ENCODE measurements around the gene EMC1. TPM values are rescaled to one million over a fixed set of nuclear protein-coding genes. Genes with fewer than 3 reads are reported as not detected.
A peak's percentile ranks its signal among the peaks of the same experiment; 100 is the strongest.
"Not testable (repeated sequence)": the region's sequence is repeated elsewhere in the genome, so short reads cannot be mapped to it uniquely, and the experiment has no call there.

Gene EMC1
- total RNA-seq, 2 experiments from 2014 or later: 36.6 to 38.9 TPM

GRCh38 chr1:19273844-19274531, 22.7 kb upstream of the EMC1 start:
- H3K4me3 Mint-ChIP-seq; H3K9me3 Mint-ChIP-seq (ENCODE audit: insufficient read depth); CTCF ChIA-PET; DNase-seq; H3K27ac Mint-ChIP-seq; H3K4me1 Mint-ChIP-seq (ENCODE audit: low read depth); H3K36me3 Mint-ChIP-seq (ENCODE audit: low read depth): not testable (repeated sequence)
- H3K27me3 Mint-ChIP-seq (ENCODE audit: low read depth): peaks cover 20% of the 10 kb centered on the region
- POLR2A ChIA-PET: interaction anchor here (0.6 kb wide), 1 partner anchor 13 kb away, joined by 4 read pairs; no protein-coding TSS in a partner anchor
- ATAC-seq: peak; percentile 70

- Mint-ChIP-seq H3K4me1 (ENCODE audit: low read depth) (peaks cover 2% of the 10 kb centered on the region), H3K27ac (no peak overlapping the region), H3K9me3 (ENCODE audit: insufficient read depth) (no peaks in the 10 kb centered on the region), H3K27me3 (ENCODE audit: low read depth) (peaks cover 20% of the 10 kb centered on the region), H3K4me3 (no peak overlapping the region), H3K36me3 (ENCODE audit: low read depth) (no peaks in the 10 kb centered on the region)
- ChIA-PET CTCF (no interaction called here), POLR2A (no interaction called here)
- no peak for ATAC-seq
- no peak for DNase-seq
These were observed 22.0 kb upstream of the EMC1 start for GRCh38 chr1:19273106-19273843.

- POLR2A ChIA-PET: no interaction called here
- H3K27me3 Mint-ChIP-seq (ENCODE audit: low read depth): peaks cover 20% of the 10 kb centered on the region
- CTCF ChIA-PET: no interaction called here
- no peak for ATAC-seq
- H3K9me3 Mint-ChIP-seq (ENCODE audit: insufficient read depth): no peaks in the 10 kb centered on the region
- H3K27ac Mint-ChIP-seq: no peak overlapping the region
- H3K4me3 Mint-ChIP-seq: no peak overlapping the region
- H3K36me3 Mint-ChIP-seq (ENCODE audit: low read depth): no peaks in the 10 kb centered on the region
- no peak for DNase-seq
- peaks cover 2% of the 10 kb centered on the region for H3K4me1 Mint-ChIP-seq (ENCODE audit: low read depth)
These were observed 20.7 kb upstream of the EMC1 start for GRCh38 chr1:19272064-19272463.

GRCh38 chr1:19270343-19270730, 19.0 kb upstream of the EMC1 start:
- H3K36me3 Mint-ChIP-seq (ENCODE audit: low read depth); CTCF ChIA-PET; H3K4me3 Mint-ChIP-seq; POLR2A ChIA-PET; H3K9me3 Mint-ChIP-seq (ENCODE audit: insufficient read depth); ATAC-seq; H3K4me1 Mint-ChIP-seq (ENCODE audit: low read depth); DNase-seq; H3K27ac Mint-ChIP-seq: not testable (repeated sequence)
- H3K27me3 Mint-ChIP-seq (ENCODE audit: low read depth): peaks cover 15% of the 10 kb centered on the region

- H3K4me3 Mint-ChIP-seq; CTCF ChIA-PET; H3K36me3 Mint-ChIP-seq (ENCODE audit: low read depth); DNase-seq; POLR2A ChIA-PET; H3K9me3 Mint-ChIP-seq (ENCODE audit: insufficient read depth); H3K27ac Mint-ChIP-seq; H3K4me1 Mint-ChIP-seq (ENCODE audit: low read depth); ATAC-seq: not testable (repeated sequence)
- H3K27me3 Mint-ChIP-seq (ENCODE audit: low read depth): peaks cover 14% of the 10 kb centered on the region
These were observed 18.4 kb upstream of the EMC1 start for GRCh38 chr1:19269427-19270342.

- ChIA-PET POLR2A (no interaction called here), CTCF (no interaction called here)
- H3K36me3 Mint-ChIP-seq (ENCODE audit: low read depth): no peaks in the 10 kb centered on the region
These were observed 17.1 kb upstream of the EMC1 start for GRCh38 chr1:19268445-19268844.

GRCh38 chr1:19262744-19263143, 11.4 kb upstream of the EMC1 start:
- no peak for ATAC-seq
- no peaks in the 10 kb centered on the region for H3K27me3 Mint-ChIP-seq (ENCODE audit: low read depth)
- no peaks in the 10 kb centered on the region for H3K4me1 Mint-ChIP-seq (ENCODE audit: low read depth)
- no peak overlapping the region for H3K27ac Mint-ChIP-seq
- H3K9me3 Mint-ChIP-seq (ENCODE audit: insufficient read depth): no peaks in the 10 kb centered on the region
- H3K36me3 Mint-ChIP-seq (ENCODE audit: low read depth): peaks cover 8% of the 10 kb centered on the region
- no peak for DNase-seq
- H3K4me3 Mint-ChIP-seq: no peak overlapping the region
- POLR2A ChIA-PET: interaction anchor here (1.3 kb wide), 1 partner anchor 12 kb away, joined by 4 read pairs; the partner anchor contains the start of gene EMC1
- CTCF ChIA-PET: no interaction called here

More at GRCh38 chr1:19268445-19268844, 17.1 kb upstream of the EMC1 start:
- H3K27ac Mint-ChIP-seq: no peak overlapping the region
- no peaks in the 10 kb centered on the region for H3K9me3 Mint-ChIP-seq (ENCODE audit: insufficient read depth)
- H3K27me3 Mint-ChIP-seq (ENCODE audit: low read depth): peaks cover 9% of the 10 kb centered on the region
- ATAC-seq (no peak), DNase-seq (no peak)
- peaks cover 2% of the 10 kb centered on the region for H3K4me1 Mint-ChIP-seq (ENCODE audit: low read depth)
- no peak overlapping the region for H3K4me3 Mint-ChIP-seq

GRCh38 chr1:19262047-19262446, 10.7 kb upstream of the EMC1 start:
- H3K4me3 Mint-ChIP-seq: no peak overlapping the region
- H3K4me1 Mint-ChIP-seq (ENCODE audit: low read depth): no peaks in the 10 kb centered on the region
- no peak overlapping the region for H3K27ac Mint-ChIP-seq
- H3K9me3 Mint-ChIP-seq (ENCODE audit: insufficient read depth): no peaks in the 10 kb centered on the region
- peaks cover 11% of the 10 kb centered on the region for H3K36me3 Mint-ChIP-seq (ENCODE audit: low read depth)
- ATAC-seq (no peak), DNase-seq (no peak)
- CTCF ChIA-PET: no interaction called here
- no peaks in the 10 kb centered on the region for H3K27me3 Mint-ChIP-seq (ENCODE audit: low read depth)
- POLR2A ChIA-PET: no interaction called here

GRCh38 chr1:19260211-19261138, 9.2 kb upstream of the EMC1 start:
- no peak overlapping the region for H3K4me3 Mint-ChIP-seq
- no peak overlapping the region for H3K27ac Mint-ChIP-seq
- CTCF ChIA-PET: no interaction called here
- DNase-seq (no peak), ATAC-seq (no peak)
- no peaks in the 10 kb centered on the region for H3K27me3 Mint-ChIP-seq (ENCODE audit: low read depth)
- no peaks in the 10 kb centered on the region for H3K9me3 Mint-ChIP-seq (ENCODE audit: insufficient read depth)
- no peaks in the 10 kb centered on the region for H3K4me1 Mint-ChIP-seq (ENCODE audit: low read depth)
- H3K36me3 Mint-ChIP-seq (ENCODE audit: low read depth): peaks cover 19% of the 10 kb centered on the region
- POLR2A ChIA-PET: interaction anchor here (1.0 kb wide), 1 partner anchor 9 kb away, joined by 3 read pairs; the partner anchor contains the start of genes EMC1 and MRTO4

- ChIA-PET CTCF (no interaction called here), POLR2A (no interaction called here)
- Mint-ChIP-seq H3K27ac (no peak overlapping the region), H3K4me3 (no peak overlapping the region), H3K9me3 (ENCODE audit: insufficient read depth) (no peaks in the 10 kb centered on the region), H3K36me3 (ENCODE audit: low read depth) (peaks cover 19% of the 10 kb centered on the region), H3K4me1 (ENCODE audit: low read depth) (peaks cover 8% of the 10 kb centered on the region), H3K27me3 (ENCODE audit: low read depth) (no peaks in the 10 kb centered on the region)
- ATAC-seq (no peak), DNase-seq (no peak)
These were observed 7.0 kb upstream of the EMC1 start for GRCh38 chr1:19258353-19258752.

GRCh38 chr1:19257178-19257914, 6.0 kb upstream of the EMC1 start:
- POLR2A ChIA-PET: no interaction called here
- CTCF ChIA-PET: no interaction called here
- ATAC-seq: no peak
- no peak overlapping the region for H3K4me3 Mint-ChIP-seq
- H3K36me3 Mint-ChIP-seq (ENCODE audit: low read depth): peaks cover 19% of the 10 kb centered on the region
- DNase-seq: no peak
- H3K27me3 Mint-ChIP-seq (ENCODE audit: low read depth): no peaks in the 10 kb centered on the region
- H3K9me3 Mint-ChIP-seq (ENCODE audit: insufficient read depth): no peaks in the 10 kb centered on the region
- no peak overlapping the region for H3K27ac Mint-ChIP-seq
- H3K4me1 Mint-ChIP-seq (ENCODE audit: low read depth): peaks cover 15% of the 10 kb centered on the region
